ENCODE data around the gene SBF1.

The SBF1 gene

DNA sequence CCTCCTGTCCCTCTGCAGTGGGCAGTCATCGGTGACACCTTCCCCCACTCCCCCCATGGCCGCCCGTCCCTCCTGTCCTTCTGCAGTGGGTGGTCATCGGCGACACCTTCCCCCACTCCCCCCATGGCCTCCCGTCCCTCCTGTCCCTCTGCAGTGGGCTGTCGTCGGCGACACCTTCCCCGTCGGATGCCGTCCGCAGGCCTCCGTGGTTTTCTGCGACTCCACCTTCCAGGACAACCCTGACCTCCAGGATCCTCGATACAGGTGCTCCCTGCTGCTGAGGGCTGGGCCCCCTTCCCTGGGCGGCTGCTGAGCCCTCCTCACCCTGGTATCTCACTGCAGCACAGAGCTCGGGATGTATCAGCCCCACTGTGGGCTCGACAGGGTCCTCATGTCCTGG, 14.1 kb upstream of the SBF1 start:
- no peaks in the 10 kb centered on the region for H3K9me3 ChIP-seq (ENCODE audit: control insufficient read depth, insufficient read depth, low read length)
- H3K9ac ChIP-seq (ENCODE audit: low read depth, low read length) = no peak overlapping the region
- H3K4me3 ChIP-seq (ENCODE audit: low read depth, low read length) = no peak overlapping the region
- H3K36me3 ChIP-seq (ENCODE audit: control insufficient read depth, insufficient read depth, low read length) = no peaks in the 10 kb centered on the region
- H3K4me1 ChIP-seq (ENCODE audit: control insufficient read depth, insufficient read depth, low read length) = no peaks in the 10 kb centered on the region
- H3K27me3 ChIP-seq (ENCODE audit: control insufficient read depth, insufficient read depth, low read length) = no peaks in the 10 kb centered on the region

DNA sequence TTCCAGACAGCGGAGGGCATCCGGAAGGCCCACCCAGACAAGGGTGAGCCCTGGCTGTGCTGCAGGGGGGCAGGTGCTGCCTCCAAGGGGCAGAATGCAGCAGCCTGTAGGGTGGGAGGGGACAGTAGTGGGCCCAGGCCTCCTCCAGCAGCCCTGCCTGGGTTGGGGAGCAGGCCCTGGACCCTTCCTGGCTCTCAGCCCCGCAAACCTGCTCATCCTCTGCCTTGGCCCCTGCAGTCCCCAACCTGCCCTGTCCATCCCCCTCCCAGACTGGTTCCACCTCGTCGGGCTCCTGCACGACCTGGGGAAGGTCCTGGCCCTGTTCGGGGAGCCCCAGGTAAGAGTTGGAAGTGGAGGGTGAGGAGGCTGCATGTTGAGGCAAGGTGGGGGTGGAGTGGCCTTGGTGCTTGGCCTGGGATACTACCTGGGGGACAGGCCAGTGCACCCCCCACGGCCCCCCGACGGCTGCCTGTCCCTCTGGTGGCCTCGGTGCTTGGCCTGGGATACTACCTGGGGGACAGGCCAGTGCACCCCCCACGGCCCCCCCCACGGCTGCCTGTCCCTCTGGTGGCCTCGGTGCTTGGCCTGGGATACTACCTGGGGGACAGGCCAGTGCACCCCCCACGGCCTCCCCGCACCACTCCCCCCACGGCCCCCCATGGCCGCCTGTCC, 13.3 kb upstream of the SBF1 start:
- no peaks in the 10 kb centered on the region for H3K27me3 ChIP-seq (ENCODE audit: control insufficient read depth, insufficient read depth, low read length)
- H3K4me3 ChIP-seq (ENCODE audit: low read depth, low read length) = no peak overlapping the region
- H3K36me3 ChIP-seq (ENCODE audit: control insufficient read depth, insufficient read depth, low read length) = no peaks in the 10 kb centered on the region
- H3K9ac ChIP-seq (ENCODE audit: low read depth, low read length) = no peak overlapping the region
- no peaks in the 10 kb centered on the region for H3K4me1 ChIP-seq (ENCODE audit: control insufficient read depth, insufficient read depth, low read length)
- H3K9me3 ChIP-seq (ENCODE audit: control insufficient read depth, insufficient read depth, low read length) = no peaks in the 10 kb centered on the region

DNA sequence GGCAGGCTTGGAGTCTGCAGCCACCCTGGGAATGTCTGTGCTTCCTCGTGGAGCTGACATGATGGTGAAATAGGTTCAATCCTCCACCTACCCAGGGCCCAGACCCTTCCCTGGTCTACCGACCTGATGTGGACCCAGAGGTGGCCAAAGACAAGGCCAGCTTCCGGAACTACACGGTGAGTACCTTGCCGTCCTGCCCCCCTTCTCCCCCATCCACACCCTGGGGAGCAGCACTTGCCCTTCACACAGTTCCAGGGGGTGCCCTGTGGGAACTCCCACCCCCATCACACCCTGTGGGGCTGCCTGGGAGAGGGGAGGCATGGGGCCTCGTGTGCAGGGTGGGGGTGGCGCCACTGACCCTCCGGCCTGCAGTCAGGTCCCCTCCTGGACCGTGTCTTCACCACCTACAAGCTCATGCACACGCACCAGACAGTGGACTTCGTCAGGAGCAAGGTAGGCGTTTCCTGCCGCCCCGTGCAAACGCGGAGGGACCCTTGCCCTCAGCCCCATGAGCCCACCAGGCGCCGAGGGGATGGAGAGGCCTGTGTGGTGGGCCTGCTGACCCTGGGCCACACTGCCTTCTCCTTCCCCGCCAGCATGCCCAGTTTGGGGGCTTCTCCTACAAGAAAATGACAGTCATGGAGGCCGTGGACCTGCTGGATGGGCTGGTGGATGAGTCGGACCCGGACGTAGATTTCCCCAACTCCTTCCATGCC, 12.6 kb upstream of the SBF1 start:
- no peak overlapping the region for H3K9ac ChIP-seq (ENCODE audit: low read depth, low read length)
- H3K36me3 ChIP-seq (ENCODE audit: control insufficient read depth, insufficient read depth, low read length) = no peaks in the 10 kb centered on the region
- H3K4me3 ChIP-seq (ENCODE audit: low read depth, low read length) = no peak overlapping the region
- no peaks in the 10 kb centered on the region for H3K4me1 ChIP-seq (ENCODE audit: control insufficient read depth, insufficient read depth, low read length)
- no peaks in the 10 kb centered on the region for H3K27me3 ChIP-seq (ENCODE audit: control insufficient read depth, insufficient read depth, low read length)
- H3K9me3 ChIP-seq (ENCODE audit: control insufficient read depth, insufficient read depth, low read length) = no peaks in the 10 kb centered on the region

- Histone ChIP-seq H3K27me3 (ENCODE audit: control insufficient read depth, insufficient read depth, low read length) (no peaks in the 10 kb centered on the region), H3K4me1 (ENCODE audit: control insufficient read depth, insufficient read depth, low read length) (no peaks in the 10 kb centered on the region), H3K9me3 (ENCODE audit: control insufficient read depth, insufficient read depth, low read length) (no peaks in the 10 kb centered on the region), H3K4me3 (ENCODE audit: low read depth, low read length) (no peak within 1 kb of the TSS), H3K9ac (ENCODE audit: low read depth, low read length) (no peak within 1 kb of the TSS), H3K36me3 (ENCODE audit: control insufficient read depth, insufficient read depth, low read length) (no peaks in the 10 kb centered on the region)
Measured at GRCh38 chr22:50486561-50487289, 11.9 kb upstream of the SBF1 start, which contains the start of gene MIOX. Gene MIOX (plus strand): TSS chr22:50486859. CDS start chr22:50486898, 39 bp downstream.

GRCh38 chr22:50485221-50486131, 10.6 kb upstream of the SBF1 start:
- Histone ChIP-seq H3K9ac (ENCODE audit: low read depth, low read length) (no peak overlapping the region), H3K36me3 (ENCODE audit: control insufficient read depth, insufficient read depth, low read length) (no peaks in the 10 kb centered on the region), H3K27me3 (ENCODE audit: control insufficient read depth, insufficient read depth, low read length) (peaks cover 2% of the 10 kb centered on the region), H3K4me1 (ENCODE audit: control insufficient read depth, insufficient read depth, low read length) (no peaks in the 10 kb centered on the region), H3K4me3 (ENCODE audit: low read depth, low read length) (no peak overlapping the region), H3K9me3 (ENCODE audit: control insufficient read depth, insufficient read depth, low read length) (no peaks in the 10 kb centered on the region)

DNA sequence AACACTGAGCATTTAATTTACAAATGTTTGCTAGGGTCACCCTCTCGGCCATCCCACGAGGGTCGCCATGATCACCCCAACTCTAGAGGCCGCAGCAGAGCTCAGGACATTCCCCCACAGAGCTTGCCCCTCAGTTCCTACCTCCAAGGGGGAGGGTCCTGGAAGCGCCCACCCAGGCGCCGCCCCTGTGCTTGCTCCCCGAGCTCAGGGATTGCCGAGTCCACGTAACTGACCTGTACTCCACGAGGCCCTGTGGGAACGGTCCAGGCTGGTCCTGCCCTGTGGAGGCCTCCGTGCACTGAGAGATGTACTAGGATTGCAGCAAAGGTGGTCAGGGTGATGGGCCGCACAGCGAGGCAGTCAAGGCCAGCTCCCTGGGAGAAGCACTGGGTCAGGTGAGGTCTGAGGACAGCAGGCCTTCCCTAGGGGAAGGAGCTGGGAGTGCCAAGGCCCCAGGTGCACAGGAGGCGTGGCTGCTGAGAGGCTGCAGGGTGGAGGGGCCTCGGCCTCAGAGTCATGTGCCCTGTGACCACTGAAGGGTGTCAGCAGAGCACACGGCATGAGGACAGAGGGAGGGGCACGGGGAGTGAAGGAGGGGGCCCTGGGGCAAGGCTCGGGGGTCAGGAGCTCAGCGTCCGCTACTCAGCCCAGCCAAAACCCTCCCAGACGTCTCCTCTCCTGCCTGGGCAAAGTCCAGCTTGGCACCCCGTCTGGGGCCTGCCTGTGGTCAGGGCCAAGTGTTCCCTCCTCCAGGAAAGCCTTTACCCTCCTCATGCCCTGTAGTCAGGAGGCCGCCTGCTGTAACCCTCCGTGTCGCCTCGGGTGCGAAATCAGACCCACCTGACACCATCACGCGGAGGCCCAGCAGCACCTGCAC, 9.4 kb upstream of the SBF1 start:
- no peaks in the 10 kb centered on the region for H3K36me3 ChIP-seq (ENCODE audit: control insufficient read depth, insufficient read depth, low read length)
- H3K4me1 ChIP-seq (ENCODE audit: control insufficient read depth, insufficient read depth, low read length) = no peaks in the 10 kb centered on the region
- H3K9me3 ChIP-seq (ENCODE audit: control insufficient read depth, insufficient read depth, low read length) = no peaks in the 10 kb centered on the region
- H3K4me3 ChIP-seq (ENCODE audit: low read depth, low read length) = no peak overlapping the region
- no peak overlapping the region for H3K9ac ChIP-seq (ENCODE audit: low read depth, low read length)
- H3K27me3 ChIP-seq (ENCODE audit: control insufficient read depth, insufficient read depth, low read length) = peaks cover 10% of the 10 kb centered on the region

- Histone ChIP-seq H3K9ac (ENCODE audit: low read depth, low read length) (no peak overlapping the region), H3K9me3 (ENCODE audit: control insufficient read depth, insufficient read depth, low read length) (no peaks in the 10 kb centered on the region), H3K4me3 (ENCODE audit: low read depth, low read length) (no peak overlapping the region), H3K36me3 (ENCODE audit: control insufficient read depth, insufficient read depth, low read length) (no peaks in the 10 kb centered on the region), H3K27me3 (ENCODE audit: control insufficient read depth, insufficient read depth, low read length) (peaks cover 10% of the 10 kb centered on the region), H3K4me1 (ENCODE audit: control insufficient read depth, insufficient read depth, low read length) (no peaks in the 10 kb centered on the region)
Measured at GRCh38 chr22:50483556-50483955, 8.7 kb upstream of the SBF1 start.

DNA sequence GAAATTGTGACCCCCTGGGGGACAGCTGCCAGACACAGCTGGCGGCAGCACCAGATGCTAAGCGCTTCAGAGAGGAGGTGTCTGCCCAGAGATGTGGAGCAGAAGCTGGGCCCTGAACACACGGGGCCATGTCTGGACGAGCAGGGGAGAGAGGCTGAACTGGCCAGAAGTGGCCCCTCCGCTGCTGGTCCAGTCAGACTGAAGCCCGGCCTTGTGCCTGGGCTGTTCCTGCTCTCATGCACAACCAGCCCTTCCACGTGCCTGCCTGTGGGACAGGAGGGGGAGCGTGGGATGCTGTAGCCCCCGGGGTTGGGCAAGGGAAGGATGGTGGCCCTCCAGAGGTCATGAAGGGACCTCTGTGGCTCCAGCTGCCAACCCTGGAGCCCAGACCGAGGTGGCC, 8.3 kb upstream of the SBF1 start:
- no peaks in the 10 kb centered on the region for H3K4me1 ChIP-seq (ENCODE audit: control insufficient read depth, insufficient read depth, low read length)
- no peak overlapping the region for H3K4me3 ChIP-seq (ENCODE audit: low read depth, low read length)
- no peak overlapping the region for H3K9ac ChIP-seq (ENCODE audit: low read depth, low read length)
- H3K9me3 ChIP-seq (ENCODE audit: control insufficient read depth, insufficient read depth, low read length) = no peaks in the 10 kb centered on the region
- no peaks in the 10 kb centered on the region for H3K36me3 ChIP-seq (ENCODE audit: control insufficient read depth, insufficient read depth, low read length)
- peaks cover 10% of the 10 kb centered on the region for H3K27me3 ChIP-seq (ENCODE audit: control insufficient read depth, insufficient read depth, low read length)

GRCh38 chr22:50482107-50483074, 7.6 kb upstream of the SBF1 start:
- H3K9ac ChIP-seq (ENCODE audit: low read depth, low read length) = peak overlapping the region; percentile 47
- no peaks in the 10 kb centered on the region for H3K36me3 ChIP-seq (ENCODE audit: control insufficient read depth, insufficient read depth, low read length)
- H3K27me3 ChIP-seq (ENCODE audit: control insufficient read depth, insufficient read depth, low read length) = peaks cover 10% of the 10 kb centered on the region
- no peaks in the 10 kb centered on the region for H3K4me1 ChIP-seq (ENCODE audit: control insufficient read depth, insufficient read depth, low read length)
- H3K4me3 ChIP-seq (ENCODE audit: low read depth, low read length) = peak overlapping the region; percentile 60
- no peaks in the 10 kb centered on the region for H3K9me3 ChIP-seq (ENCODE audit: control insufficient read depth, insufficient read depth, low read length)

Measured in iPS-15b (cell line).